C4-2B (cell line): ENCODE results near the gene DSCAM.

Experiments
- ZFX ChIP-seq: fragments of 450-650 bp; IDR thresholded peaks from 2 replicates; pipeline ENCODE4 v1.6.1; 2017
- TF ChIP-seq, protein P1 (sequence below): fragments of 450-650 bp; conservative IDR thresholded peaks from 2 replicates; pipeline ENCODE4 v1.5.1; 2017; ENCODE audit warnings: mild to moderate bottlenecking

DNA sequence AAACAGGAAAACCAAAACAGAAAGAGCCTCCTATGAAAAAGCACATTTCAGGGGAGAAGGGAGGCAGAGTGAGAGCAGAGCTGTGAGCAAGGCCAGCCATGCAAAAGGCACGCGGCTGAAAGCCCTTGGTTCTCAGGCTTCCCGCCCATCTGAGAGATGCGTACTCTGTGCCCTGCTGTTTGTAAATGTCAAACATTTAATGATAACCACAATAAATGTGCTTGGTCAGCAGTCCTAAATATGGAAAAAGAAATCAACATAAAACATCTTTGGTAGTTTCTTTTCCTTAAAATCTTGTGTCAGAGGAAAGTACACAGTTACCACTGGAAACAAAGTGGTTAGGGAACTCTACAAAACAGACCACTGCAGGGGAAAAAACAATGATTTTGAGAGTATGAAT is 283.1 kb downstream of the DSCAM start:
- TF ChIP-seq, protein P1, sequence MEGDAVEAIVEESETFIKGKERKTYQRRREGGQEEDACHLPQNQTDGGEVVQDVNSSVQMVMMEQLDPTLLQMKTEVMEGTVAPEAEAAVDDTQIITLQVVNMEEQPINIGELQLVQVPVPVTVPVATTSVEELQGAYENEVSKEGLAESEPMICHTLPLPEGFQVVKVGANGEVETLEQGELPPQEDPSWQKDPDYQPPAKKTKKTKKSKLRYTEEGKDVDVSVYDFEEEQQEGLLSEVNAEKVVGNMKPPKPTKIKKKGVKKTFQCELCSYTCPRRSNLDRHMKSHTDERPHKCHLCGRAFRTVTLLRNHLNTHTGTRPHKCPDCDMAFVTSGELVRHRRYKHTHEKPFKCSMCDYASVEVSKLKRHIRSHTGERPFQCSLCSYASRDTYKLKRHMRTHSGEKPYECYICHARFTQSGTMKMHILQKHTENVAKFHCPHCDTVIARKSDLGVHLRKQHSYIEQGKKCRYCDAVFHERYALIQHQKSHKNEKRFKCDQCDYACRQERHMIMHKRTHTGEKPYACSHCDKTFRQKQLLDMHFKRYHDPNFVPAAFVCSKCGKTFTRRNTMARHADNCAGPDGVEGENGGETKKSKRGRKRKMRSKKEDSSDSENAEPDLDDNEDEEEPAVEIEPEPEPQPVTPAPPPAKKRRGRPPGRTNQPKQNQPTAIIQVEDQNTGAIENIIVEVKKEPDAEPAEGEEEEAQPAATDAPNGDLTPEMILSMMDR, result no peak
- no peak for TF ChIP-seq ZFX
